Skeletal muscle cell (primary cell): ENCODE results near the gene CYP26A1.

Experiments used
- DNase-seq: peaks from one replicate; pipeline ENCODE4 v3.0.0-alpha.2; 2010; ENCODE audit warnings: low read depth
- H3K4me3 ChIP-seq: 2 replicates; pipeline ENCODE4 v1.5.1; 2011; ENCODE audit warnings: low read depth, mild to moderate bottlenecking, control low read depth, low read length, moderate library complexity

Gene CYP26A1

DNA sequence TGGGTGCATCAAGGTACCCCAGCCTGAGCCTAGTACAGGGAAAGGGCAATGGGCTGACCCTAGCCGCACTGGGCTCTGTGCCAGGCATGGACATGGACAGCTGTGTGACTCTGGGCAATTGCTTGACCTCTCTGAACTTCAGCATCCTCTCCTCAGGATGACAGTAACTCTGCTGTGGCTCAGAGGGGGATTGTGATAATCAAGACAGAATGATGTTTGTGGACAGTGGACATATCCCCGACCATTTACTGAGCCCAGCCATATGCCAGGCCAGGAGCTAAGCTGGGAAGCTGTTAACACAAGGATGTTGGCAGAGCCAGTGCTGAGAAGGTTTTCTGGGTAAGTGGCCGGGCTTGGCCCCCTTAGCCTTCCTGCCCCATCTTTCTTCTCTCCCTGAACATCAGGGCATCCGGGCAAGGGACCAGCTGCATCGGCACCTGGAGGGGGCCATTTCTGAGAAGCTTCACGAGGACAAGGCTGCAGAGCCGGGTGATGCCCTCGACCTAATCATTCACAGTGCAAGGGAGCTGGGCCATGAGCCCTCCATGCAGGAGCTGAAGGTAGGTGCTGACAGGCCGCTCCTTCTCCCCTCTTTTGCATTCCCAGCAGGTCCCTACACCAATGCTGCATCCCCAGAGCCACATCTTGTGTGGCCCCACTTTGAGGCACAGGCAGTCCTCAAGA lies 9.6 kb upstream of the CYP26A1 start:
- no peak for DNase-seq
- H3K4me3 ChIP-seq: no peak overlapping the region

GRCh38 chr10:93064874-93065660 lies 8.6 kb upstream of the CYP26A1 start:
- no peak overlapping the region for H3K4me3 ChIP-seq

GRCh38 chr10:93065675-93066543 lies 7.8 kb upstream of the CYP26A1 start:
- DNase-seq: no peak
- H3K4me3 ChIP-seq: peak overlapping the region; percentile 15

More at GRCh38 chr10:93064874-93065660, 8.6 kb upstream of the CYP26A1 start:
- DNase-seq: no peak

- no peak for DNase-seq
- H3K4me3 ChIP-seq: no peak overlapping the region
These were observed 7.2 kb upstream of the CYP26A1 start for GRCh38 chr10:93066544-93066913.

DNA sequence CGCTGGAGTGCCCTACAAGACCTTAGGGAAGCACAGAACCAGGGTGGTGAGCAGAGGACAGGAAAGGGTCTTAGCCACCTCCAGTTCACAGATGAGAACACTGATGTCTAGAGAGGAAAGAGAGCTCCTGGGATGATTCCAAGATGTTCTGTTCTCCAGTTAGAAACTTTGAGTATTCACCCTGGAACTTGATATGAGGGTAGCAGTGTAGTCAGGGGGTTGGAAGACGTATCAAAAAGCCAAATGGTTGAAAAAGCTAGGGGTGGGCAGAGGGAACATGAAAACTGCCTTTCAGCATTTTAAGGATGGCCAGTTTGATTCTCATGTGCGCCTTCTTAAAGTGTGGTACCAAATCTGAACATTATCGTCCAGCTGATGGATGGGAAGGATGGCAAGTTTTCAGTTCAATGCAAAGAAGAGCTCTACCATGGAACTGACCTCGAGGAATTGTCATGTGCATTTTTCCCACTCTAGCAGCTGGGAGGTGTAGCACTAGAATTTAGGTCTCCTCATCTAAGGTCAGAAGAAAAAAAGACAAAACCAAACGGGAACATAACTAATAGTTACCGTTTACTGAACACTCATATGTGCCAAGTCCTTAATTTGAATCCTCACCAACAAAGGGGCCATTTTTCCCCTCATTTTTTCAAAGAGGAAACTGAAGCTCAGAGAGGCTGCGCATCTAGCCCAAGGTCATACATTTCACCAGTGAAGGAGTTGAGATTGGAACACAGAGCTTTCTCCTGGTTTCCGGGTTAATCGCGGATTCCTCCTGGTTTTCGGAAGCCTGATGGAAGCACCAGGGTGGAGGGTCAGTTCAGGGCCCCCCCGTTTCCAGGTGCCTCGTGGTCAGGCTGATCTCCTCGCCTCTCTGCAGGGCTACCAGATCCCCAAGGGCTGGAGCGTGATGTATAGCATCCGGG lies 6.0 kb upstream of the CYP26A1 start:
- no peak for DNase-seq
- H3K4me3 ChIP-seq: no peak overlapping the region

GRCh38 chr10:93068411-93069244 lies 5.1 kb upstream of the CYP26A1 start:
- DNase-seq: no peak
- peak overlapping the region; percentile 21 for H3K4me3 ChIP-seq

GRCh38 chr10:93069245-93069561 lies 4.5 kb upstream of the CYP26A1 start:
- no peak overlapping the region for H3K4me3 ChIP-seq
- DNase-seq: no peak

DNA sequence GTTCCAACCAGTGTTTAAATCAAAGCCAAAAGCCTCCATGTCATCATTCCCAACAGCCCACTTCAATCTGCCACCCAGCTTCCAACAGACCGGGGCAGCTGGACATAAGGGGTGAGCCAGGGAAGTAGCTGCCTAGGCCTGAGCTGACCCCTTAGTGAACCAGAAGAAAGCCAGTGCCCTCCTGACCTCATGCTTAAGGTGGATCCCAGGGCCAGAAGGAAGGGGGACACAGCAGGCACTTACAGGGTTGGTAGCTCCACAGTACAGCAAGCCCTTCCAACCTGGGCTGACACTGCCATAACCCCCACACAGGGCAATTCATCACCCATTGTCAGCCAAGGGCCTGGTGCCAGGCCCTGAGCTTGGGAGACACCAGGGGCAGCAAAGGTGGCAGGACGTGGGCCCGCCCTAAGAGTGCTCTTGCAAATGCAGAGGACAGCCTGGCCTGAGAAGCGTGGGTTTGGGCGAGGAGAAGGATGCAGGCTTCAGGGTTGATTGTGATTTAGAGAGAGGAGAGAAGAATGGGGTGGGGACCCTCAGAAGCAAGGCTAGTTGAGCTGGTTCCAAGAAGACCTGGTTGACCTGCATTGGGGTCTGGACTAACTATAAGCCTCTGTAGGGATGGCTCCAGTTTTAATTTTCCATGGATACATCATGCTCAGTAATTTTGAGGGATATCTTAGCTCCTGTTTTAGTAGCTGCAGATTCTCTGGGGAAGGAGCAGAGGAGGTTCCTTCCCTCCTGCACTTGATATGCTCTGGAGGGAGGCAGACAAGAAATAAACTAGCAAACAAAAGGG lies 3.1 kb upstream of the CYP26A1 start:
- no peak overlapping the region for H3K4me3 ChIP-seq
- DNase-seq: no peak

DNA sequence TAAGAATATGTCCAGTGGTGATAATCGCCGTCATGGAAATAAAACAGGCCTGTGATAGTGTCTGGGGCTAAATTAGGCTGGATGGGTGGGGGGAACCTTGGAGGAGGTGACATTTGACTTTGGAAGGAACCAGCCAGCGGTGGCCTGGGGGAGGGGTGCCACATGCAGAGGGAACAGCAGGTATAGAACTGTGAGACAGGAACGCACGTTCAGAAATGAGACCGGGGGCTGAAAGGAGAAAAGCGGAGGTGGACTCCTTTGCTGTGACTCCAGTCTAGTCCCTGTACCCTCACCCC lies 2.6 kb upstream of the CYP26A1 start:
- H3K4me3 ChIP-seq: no peak overlapping the region
- DNase-seq: no peak

DNA sequence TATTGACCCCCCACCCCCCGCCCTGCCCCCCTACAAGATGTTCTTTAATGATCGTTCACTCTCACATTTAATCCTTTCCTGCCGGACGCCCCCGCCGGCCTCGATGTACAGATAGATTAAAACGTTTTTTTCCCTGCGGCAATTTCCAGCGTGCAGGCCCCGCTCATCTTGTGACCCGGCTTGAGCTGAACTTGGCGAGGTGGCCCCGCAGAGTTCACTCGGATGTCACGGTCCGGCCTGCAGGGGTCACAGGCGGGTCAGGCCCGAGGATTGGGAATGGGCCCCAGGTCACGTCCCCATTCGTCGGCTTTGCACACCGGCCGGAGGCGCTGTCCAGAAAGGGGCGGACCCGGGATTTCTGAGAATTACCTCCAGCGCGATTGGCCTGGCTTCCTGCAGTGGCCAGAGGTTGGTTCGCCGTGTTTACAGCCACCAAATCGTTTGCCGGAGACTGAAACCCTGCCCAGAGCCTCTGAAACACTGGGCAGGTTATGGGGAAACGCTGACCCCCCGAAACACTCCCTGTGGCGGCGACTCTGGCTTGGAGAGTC lies 1.9 kb upstream of the CYP26A1 start:
- peak overlapping the region; percentile 7 for H3K4me3 ChIP-seq
- no peak for DNase-seq

DNA sequence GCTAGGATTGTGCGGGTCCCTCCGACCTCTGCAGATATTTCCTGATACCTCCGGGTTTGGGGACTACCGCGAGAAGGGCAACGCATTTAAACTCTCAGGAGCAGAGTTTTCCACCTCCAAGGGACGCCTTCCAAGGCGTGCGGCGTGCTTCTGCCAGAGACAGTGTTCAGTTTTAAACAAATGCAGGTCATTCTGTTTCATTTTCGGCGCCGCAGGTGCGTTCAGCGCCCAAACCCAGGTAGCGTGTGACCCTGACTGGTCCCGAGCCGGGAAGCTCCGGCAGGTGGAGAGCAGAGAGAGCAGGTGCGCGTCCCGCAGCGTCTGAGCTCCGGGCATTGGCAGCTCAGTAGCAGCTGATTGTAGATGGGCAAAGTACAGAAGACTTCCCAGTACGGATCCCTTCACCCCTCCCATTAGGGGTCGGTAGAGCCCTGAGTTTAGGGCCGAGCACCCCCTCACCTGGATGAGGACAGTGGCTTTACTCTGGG lies 1.4 kb upstream of the CYP26A1 start:
- H3K4me3 ChIP-seq: peak overlapping the region; percentile 7
- no peak for DNase-seq

DNA sequence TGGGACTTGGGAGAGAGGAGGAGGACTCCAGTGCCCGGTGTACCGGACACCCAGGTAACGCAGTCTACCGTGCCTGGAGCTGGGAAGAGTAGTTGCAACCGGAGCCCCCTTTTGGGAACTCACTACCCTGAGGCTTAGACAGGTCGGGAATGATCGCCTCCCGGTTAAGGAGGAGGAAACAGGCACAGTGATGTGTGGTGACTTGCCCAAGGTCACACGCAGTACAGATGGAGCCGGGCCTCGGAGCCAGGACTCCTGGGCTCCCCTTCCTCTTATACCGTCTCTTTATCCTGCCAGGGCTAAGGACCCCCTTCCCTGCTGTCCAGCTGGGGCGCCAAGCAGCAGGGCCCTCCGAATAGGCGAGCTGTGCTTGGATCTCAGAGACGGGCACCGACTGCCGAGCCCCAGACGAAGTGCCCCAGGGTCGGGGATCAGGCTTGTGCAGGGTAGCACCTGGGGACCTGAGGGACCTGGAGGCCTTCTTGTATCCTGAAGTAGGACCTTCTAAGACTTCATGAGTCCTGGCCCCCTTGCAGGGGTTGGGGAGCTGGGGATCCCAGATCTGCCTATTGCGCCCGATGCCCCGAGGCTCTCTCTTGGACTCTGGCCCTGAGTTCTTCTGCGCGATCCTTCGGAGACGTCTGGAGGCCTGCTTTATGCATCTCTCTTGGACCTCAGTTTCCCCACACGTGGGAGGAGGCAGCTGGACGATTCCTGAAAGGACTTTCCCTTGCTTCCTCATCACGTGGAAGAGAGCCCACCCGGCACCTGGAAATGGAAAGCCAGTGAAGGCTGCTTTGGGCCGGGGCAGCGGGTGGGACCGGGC lies 767 bp upstream of the CYP26A1 start:
- peak overlapping the region; percentile 21 for H3K4me3 ChIP-seq

DNA sequence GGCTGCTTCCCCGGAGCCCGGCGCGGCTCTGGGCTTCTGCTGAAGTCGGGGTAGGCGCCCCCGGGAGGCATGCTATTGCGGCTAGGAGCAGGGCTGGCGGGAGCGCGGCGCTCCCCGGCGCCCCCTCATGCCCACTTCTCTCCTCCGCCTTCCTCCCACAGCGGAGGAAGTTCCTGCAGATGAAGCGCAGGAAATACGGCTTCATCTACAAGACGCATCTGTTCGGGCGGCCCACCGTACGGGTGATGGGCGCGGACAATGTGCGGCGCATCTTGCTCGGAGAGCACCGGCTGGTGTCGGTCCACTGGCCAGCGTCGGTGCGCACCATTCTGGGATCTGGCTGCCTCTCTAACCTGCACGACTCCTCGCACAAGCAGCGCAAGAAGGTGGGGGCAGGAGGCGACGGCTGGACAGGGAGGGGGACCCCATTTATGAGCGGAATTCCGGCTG lies 479 bp downstream of the CYP26A1 start:
- no peak for DNase-seq
- H3K4me3 ChIP-seq: no peak overlapping the region

More for the DNA sequence above, 767 bp upstream of the CYP26A1 start:
- DNase-seq: no peak

DNA sequence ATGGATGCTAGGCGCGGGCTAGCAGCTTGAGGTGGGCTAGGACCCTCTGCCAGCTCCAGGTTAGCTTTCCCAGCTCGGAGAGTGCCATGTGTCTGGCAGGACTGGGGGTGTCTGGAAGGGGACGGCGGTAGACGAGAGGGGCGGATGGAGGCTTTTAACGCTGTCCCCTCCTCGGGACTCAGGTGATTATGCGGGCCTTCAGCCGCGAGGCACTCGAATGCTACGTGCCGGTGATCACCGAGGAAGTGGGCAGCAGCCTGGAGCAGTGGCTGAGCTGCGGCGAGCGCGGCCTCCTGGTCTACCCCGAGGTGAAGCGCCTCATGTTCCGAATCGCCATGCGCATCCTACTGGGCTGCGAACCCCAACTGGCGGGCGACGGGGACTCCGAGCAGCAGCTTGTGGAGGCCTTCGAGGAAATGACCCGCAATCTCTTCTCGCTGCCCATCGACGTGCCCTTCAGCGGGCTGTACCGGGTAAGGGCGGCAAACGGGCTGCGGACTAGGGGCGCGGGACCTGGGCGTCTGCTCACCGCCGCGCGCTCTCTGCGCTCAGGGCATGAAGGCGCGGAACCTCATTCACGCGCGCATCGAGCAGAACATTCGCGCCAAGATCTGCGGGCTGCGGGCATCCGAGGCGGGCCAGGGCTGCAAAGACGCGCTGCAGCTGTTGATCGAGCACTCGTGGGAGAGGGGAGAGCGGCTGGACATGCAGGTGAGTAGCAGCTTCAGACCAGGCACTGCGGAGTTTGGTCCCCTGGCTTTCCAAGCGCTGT lies 1.1 kb downstream of the CYP26A1 start:
- H3K4me3 ChIP-seq: no peak overlapping the region
- no peak for DNase-seq

DNA sequence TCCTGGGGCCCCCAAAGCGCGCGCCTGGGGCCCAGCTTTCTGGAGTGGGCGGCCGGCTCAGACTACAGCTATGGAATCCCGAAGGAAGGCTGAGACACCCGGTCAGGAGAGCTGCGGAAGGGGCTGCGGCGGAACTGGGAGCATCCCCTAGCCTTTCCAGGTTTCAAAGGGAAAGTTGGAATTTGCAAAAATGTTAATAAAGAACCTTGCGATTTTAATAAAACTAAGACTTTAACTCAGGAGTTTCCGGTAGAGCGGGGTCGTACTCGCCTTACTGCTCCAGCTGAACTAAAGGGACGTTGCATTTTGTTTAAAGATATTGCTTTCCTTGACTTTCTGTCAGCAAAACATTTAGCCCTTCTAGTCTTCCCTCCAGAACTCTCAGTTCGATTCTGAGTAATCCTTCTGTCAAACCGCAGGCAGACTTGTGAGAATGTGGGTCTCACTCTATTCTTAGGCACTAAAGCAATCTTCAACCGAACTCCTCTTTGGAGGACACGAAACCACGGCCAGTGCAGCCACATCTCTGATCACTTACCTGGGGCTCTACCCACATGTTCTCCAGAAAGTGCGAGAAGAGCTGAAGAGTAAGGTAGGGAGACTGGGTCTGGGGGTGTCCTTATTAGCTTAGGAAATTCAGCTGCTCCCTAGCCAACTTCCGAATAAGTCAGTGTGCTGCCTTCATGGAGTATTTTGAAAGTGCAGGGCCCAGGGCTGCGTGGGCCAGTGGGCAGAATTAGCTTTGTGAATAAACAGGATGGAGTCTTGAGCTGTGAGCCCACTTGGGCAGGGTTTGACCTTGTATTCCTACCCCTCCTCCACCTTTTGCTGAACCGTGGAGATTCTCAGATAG lies 1.9 kb downstream of the CYP26A1 start:
- H3K4me3 ChIP-seq: no peak overlapping the region
- DNase-seq: no peak
